SK-N-SH treated with all-trans-retinoic acid at 6 μM for 48 hours (cell line): ENCODE data around the gene CDR2.

ENCODE experiments used
- ISL1 ChIP-seq: fragments of 250-450 bp; sonication (Bioruptor Pico); IDR thresholded peaks from 2 replicates; pipeline ENCODE4 v2.1.2; 2022; ENCODE audit warnings: mild to moderate bottlenecking, moderate library complexity
- PATZ1 ChIP-seq: fragments of 250-450 bp; sonication (Bioruptor Pico); IDR thresholded peaks from 2 replicates; pipeline ENCODE4 v1.8.0; 2020; ENCODE audit warnings: mild to moderate bottlenecking, moderate library complexity, borderline replicate concordance
- PPARA ChIP-seq: fragments of 250-450 bp; sonication (Bioruptor Pico); IDR thresholded peaks from 2 replicates; pipeline ENCODE4 v1.5.0; 2020; ENCODE audit warnings: mild to moderate bottlenecking, borderline replicate concordance
- RARB ChIP-seq: fragments of 250-450 bp; sonication (Bioruptor Pico); IDR thresholded peaks from 2 replicates; pipeline ENCODE4 v1.8.0; 2021; ENCODE audit warnings: mild to moderate bottlenecking, moderate library complexity
- TF ChIP-seq, protein P1 (sequence below): fragments of 250-450 bp; sonication (Bioruptor Pico); IDR thresholded peaks from 2 replicates; pipeline ENCODE4 v1.5.1; 2020; ENCODE audit warnings: low read depth, mild to moderate bottlenecking, moderate library complexity

DNA sequence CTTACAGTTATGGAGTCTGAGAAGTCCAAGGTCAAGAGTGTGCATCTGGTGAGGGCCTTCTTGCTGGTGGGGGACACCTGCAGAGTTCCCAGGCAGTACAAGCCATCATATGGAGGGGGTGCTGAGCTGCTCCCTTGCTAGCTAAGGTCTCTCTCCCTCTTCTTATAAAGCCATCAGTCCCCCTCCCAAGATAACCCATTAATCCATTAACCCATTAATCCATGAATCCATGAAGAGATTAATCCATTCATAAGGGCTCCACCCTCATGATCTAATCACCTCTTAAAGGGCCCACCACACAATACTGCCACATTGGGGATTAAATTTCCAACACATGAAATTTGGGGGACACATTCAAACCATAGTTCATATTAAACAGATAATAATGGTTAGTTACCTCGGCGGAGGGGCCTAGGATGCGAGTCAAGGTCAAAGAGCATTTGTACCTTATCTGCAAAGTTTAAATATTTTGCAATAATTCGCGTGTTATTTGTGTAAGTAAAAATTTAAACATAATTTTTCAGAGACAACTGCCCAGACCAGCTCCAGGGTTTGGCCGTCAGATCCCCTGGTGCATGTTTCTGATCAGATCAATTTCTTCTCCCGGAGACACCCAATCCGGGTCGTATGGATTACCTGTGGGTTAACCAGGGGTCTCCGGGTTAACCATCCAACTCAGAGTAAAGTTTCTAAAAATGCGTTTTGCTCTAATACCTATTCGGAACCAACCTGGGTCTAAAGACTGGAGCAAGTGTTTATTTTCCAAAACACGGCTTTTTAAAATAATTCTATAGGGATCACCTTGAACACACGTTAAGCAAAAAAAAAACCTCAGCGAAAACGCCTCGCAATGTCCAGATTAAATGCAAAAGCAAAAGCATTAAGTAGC is 78.0 kb downstream of the CDR2 start:
- TF ChIP-seq PPARA (CRISPR knock-in tag) (no peak), PATZ1 (CRISPR knock-in tag) (no peak), RARB (no peak), ISL1 (CRISPR knock-in tag) (no peak)
- TF ChIP-seq, protein P1, sequence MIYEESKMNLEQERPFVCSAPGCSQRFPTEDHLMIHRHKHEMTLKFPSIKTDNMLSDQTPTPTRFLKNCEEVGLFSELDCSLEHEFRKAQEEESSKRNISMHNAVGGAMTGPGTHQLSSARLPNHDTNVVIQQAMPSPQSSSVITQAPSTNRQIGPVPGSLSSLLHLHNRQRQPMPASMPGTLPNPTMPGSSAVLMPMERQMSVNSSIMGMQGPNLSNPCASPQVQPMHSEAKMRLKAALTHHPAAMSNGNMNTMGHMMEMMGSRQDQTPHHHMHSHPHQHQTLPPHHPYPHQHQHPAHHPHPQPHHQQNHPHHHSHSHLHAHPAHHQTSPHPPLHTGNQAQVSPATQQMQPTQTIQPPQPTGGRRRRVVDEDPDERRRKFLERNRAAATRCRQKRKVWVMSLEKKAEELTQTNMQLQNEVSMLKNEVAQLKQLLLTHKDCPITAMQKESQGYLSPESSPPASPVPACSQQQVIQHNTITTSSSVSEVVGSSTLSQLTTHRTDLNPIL (CRISPR knock-in tag), result no peak
